Measurements from ENCODE around the gene NTM. TPM values are rescaled to one million over a fixed set of nuclear protein-coding genes. Genes with fewer than 3 reads are reported as not detected.

Gene NTM
- polyA plus RNA-seq, 1 donor from 2014 or later, result 39.4 TPM

- H3K9me2 ChIP-seq (ENCODE audit: insufficient read depth, low read length), result no peaks in the 10 kb centered on the region
- H4K20me1 ChIP-seq (ENCODE audit: insufficient read depth), result no peaks in the 10 kb centered on the region
- no peaks in the 10 kb centered on the region for H3K9me3 ChIP-seq (ENCODE audit: low read length)
- no peak overlapping the region for H3K4me3 ChIP-seq (ENCODE audit: low read length)
- no peak overlapping the region for H3K4me2 ChIP-seq (ENCODE audit: low read length)
- H3K27me3 ChIP-seq (ENCODE audit: insufficient read depth, low read depth, low read length), result no peaks in the 10 kb centered on the region
- no peak for TF ChIP-seq EZH2 (IDR thresholded peaks at IDR 0.05; ENCODE audit: borderline replicate concordance, insufficient read depth, low read length, poor library complexity, severe bottlenecking)
- no peak for TF ChIP-seq SMC3 (conservative IDR thresholded peaks at IDR 0.05; ENCODE audit: poor library complexity)
- no peak for TF ChIP-seq EP300 (conservative IDR thresholded peaks at IDR 0.05; ENCODE audit: poor library complexity, severe bottlenecking)
- no peak for TF ChIP-seq TAF1 (IDR thresholded peaks at IDR 0.05; ENCODE audit: low read depth)
- TF ChIP-seq POLR2AphosphoS5 (IDR thresholded peaks at IDR 0.05), result no peak
- TF ChIP-seq CTCF (IDR thresholded peaks at IDR 0.05; ENCODE audit: poor library complexity, severe bottlenecking), result no peak
- TF ChIP-seq RAD21 (conservative IDR thresholded peaks at IDR 0.05), result no peak
- TF ChIP-seq, protein P1, sequence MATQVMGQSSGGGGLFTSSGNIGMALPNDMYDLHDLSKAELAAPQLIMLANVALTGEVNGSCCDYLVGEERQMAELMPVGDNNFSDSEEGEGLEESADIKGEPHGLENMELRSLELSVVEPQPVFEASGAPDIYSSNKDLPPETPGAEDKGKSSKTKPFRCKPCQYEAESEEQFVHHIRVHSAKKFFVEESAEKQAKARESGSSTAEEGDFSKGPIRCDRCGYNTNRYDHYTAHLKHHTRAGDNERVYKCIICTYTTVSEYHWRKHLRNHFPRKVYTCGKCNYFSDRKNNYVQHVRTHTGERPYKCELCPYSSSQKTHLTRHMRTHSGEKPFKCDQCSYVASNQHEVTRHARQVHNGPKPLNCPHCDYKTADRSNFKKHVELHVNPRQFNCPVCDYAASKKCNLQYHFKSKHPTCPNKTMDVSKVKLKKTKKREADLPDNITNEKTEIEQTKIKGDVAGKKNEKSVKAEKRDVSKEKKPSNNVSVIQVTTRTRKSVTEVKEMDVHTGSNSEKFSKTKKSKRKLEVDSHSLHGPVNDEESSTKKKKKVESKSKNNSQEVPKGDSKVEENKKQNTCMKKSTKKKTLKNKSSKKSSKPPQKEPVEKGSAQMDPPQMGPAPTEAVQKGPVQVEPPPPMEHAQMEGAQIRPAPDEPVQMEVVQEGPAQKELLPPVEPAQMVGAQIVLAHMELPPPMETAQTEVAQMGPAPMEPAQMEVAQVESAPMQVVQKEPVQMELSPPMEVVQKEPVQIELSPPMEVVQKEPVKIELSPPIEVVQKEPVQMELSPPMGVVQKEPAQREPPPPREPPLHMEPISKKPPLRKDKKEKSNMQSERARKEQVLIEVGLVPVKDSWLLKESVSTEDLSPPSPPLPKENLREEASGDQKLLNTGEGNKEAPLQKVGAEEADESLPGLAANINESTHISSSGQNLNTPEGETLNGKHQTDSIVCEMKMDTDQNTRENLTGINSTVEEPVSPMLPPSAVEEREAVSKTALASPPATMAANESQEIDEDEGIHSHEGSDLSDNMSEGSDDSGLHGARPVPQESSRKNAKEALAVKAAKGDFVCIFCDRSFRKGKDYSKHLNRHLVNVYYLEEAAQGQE (IDR thresholded peaks at IDR 0.05; ENCODE audit: borderline replicate concordance), result no peak
- no peak for TF ChIP-seq MXI1 (conservative IDR thresholded peaks at IDR 0.05; ENCODE audit: poor library complexity, severe bottlenecking)
- no peak overlapping the region for H3K27ac ChIP-seq (ENCODE audit: low read length)
- no peak overlapping the region for H2AFZ ChIP-seq (ENCODE audit: low read depth, low read length)
- H3K79me2 ChIP-seq (replicated peaks; ENCODE audit: insufficient read depth, low read length), result no peaks in the 10 kb centered on the region
- H3K36me3 ChIP-seq (ENCODE audit: insufficient read depth, low read length), result no peaks in the 10 kb centered on the region
- H3F3A ChIP-seq (ENCODE audit: insufficient read depth, low read length, poor library complexity, severe bottlenecking), result no peaks in the 10 kb centered on the region
- H3K9ac ChIP-seq (ENCODE audit: low read length), result no peak overlapping the region
Observed at GRCh38 chr11:132231656-132232347, 861.4 kb downstream of the NTM start.

- H3K4me2 ChIP-seq (ENCODE audit: low read length), result no peak overlapping the region
- no peaks in the 10 kb centered on the region for H3K36me3 ChIP-seq (ENCODE audit: insufficient read depth, low read length)
- H3K4me3 ChIP-seq (ENCODE audit: low read length), result no peak overlapping the region
- no peak overlapping the region for H3K9ac ChIP-seq (ENCODE audit: low read length)
- H2AFZ ChIP-seq (ENCODE audit: low read depth, low read length), result no peak overlapping the region
- H4K20me1 ChIP-seq (ENCODE audit: insufficient read depth), result no peaks in the 10 kb centered on the region
- no peaks in the 10 kb centered on the region for H3K9me2 ChIP-seq (ENCODE audit: insufficient read depth, low read length)
- no peak overlapping the region for H3K27ac ChIP-seq (ENCODE audit: low read length)
- H3K27me3 ChIP-seq (ENCODE audit: insufficient read depth, low read depth, low read length), result no peaks in the 10 kb centered on the region
- TF ChIP-seq RAD21 (conservative IDR thresholded peaks at IDR 0.05), result no peak
- no peak for TF ChIP-seq TAF1 (IDR thresholded peaks at IDR 0.05; ENCODE audit: low read depth)
- no peaks in the 10 kb centered on the region for H3K9me3 ChIP-seq (ENCODE audit: low read length)
- H3F3A ChIP-seq (ENCODE audit: insufficient read depth, low read length, poor library complexity, severe bottlenecking), result no peaks in the 10 kb centered on the region
- no peaks in the 10 kb centered on the region for H3K79me2 ChIP-seq (replicated peaks; ENCODE audit: insufficient read depth, low read length)
Observed at GRCh38 chr11:132234878-132235277, 864.5 kb downstream of the NTM start.

All from neural cell (in vitro differentiated cells).